ENCODE results near the gene GLRA3.
"Not testable (repeated sequence)": the region's sequence is repeated elsewhere in the genome, so short reads cannot be mapped to it uniquely, and the experiment has no call there.

The GLRA3 gene

DNA sequence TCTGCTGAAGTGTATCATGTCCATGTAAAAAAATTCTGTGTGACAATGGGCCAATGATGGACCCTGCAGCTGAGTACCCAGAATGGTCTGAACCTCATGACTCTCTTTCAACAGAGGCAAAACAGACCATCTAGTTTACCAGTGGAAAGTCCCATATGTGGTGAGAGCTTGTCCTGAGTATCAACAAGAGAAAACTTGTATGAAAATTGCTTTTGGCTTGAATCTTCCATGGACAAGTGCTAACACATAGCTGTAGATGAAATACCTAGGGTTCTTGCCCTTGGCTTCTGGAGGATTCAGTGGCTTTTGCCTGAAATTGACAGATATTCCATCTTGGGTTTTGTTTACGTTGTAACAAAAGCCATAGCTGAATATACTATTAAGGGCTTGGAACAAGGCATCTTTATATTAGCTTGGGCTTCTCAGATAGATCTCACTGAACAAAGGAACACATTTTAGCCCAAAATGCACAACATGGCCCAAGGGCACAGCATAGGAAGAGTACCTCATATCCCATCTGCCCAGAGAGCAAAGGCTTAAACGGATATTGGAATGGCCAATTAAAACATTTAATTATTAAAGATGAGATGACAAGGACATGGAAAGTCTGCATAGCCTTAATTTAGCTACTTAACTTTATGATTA, 178.2 kb downstream of the GLRA3 start:
- DNase-seq: no peak

DNA sequence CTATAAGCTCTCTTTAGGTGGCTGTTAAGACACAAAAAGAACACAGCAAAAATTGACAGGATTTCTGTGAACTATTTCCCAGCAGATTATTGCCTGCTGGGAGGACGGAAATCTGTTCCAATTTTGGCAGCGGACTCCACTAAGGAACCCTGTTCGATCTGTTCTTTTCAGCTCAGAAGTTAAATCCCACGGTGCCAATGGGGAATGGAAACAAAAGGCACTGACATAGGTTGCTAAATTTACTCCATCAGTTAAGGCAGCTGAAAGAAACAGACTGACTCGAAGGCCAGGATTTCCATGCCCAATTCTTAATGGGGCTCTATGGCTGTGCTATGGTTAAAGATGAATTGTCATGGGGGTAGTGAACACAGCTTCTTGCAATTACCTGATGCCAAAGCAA, 180.2 kb downstream of the GLRA3 start:
- no peak for DNase-seq

DNA sequence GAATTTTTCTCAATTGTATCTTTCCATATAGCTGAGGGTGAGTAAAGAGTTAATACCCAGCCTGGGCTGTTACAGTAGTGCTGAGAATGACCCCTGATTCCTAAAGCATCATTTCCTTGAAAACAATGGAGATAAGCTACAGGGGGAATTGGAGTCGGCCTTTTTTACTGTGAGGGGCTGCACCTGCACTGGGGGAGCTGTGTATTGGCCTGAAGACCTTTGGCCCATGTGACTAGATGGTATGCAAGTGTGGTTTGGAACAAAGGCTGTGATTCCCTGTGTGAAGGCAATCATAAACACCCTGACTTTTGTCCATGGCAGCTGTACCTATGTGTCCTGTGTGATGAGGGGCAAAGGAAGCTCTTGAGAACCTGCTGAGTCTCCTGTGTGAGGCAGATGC, 182.7 kb downstream of the GLRA3 start:
- DNase-seq: no peak

DNA sequence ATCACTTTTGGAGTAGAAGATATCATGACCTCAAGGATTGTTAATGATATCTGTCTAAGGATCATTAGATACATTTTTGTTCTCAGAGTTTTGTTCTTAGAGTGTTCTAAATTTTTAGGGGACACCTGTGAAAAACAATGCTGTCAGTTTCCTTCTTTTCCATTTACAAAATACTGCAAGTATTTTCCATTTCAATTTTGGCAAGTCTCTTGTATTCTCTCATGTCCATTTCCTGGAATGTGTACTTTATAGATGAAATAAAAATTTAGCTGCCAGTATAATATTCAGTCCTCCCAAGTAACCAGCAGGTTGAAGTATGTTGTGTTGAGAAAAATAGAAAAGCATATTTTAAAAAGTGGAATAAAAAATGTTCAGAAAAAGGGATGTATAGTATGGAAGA, 188.9 kb downstream of the GLRA3 start:
- DNase-seq: no peak

DNA sequence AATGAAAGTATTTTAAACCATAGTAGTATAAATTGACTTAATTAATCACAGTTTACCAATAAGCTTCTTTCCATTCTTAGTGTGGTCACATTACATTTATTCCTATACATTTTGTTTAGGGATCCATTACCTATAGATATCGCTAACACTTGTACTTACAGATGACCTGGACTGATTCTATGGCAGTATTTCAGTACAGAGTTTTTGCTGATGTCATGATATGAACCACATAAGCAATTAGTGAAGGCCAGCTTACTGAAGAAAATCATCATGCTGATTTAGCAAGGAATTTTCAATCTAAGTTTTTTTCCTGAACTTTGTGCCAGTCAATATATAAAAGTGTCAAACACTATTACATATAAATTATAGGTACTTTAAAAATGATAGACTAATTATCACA, 193.3 kb downstream of the GLRA3 start:
- no peak for DNase-seq

DNA sequence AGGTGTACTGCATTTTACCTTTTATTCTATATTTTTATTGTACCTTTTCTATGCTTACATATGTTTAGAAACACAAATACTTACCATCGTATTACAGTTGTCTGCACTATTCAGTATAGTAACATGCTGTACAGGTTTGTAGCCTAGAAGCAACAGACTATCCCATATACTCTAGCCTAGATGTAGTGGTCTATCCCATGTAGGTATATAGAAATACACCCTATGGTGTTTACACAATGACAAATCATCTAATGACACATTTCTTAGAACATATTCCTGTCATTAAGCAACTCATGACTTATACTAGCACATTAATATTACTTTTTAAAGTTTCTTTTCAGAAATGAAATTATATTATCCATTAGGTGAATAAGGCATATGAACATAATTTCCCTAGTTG, 195.6 kb downstream of the GLRA3 start:
- no peak for DNase-seq

DNA sequence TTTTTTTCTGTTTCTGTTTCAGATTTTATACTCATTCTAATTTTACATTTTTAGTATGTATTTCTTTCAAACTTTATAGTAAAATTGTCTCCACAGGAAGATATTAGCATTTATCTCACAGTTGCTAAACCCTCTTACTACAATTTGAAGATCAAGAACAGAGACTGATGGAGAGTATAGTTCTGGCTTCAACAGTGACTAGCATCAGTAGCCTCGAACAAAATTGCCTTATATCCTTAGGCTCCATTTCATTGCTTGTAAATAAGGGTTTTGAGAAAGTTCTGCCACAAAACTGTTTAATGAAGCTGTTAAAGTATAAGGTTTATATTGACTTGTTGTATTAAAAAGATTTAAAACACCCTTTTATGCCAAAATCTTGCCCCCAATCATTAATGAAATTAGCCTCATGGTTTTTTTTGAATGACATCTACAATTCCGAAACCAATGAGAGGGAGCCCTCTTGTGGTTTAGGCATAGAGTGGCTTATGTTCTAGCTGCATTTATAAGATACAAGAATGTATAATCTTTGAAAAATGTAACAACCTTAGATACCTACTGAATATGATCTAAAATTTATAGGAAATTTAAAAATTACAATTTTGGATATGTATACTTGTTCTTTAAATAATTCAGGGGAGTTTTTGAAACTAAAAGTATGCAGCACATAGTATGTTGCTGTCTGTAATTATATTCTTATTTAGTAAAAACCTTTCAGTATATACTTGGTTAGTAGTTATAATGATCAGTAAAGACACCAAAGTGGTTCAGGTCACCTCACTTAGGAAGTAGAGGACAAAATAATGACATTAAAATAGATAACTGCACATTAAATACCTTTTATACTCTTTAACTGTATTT, 196.9 kb downstream of the GLRA3 start:
- no peak for DNase-seq

DNA sequence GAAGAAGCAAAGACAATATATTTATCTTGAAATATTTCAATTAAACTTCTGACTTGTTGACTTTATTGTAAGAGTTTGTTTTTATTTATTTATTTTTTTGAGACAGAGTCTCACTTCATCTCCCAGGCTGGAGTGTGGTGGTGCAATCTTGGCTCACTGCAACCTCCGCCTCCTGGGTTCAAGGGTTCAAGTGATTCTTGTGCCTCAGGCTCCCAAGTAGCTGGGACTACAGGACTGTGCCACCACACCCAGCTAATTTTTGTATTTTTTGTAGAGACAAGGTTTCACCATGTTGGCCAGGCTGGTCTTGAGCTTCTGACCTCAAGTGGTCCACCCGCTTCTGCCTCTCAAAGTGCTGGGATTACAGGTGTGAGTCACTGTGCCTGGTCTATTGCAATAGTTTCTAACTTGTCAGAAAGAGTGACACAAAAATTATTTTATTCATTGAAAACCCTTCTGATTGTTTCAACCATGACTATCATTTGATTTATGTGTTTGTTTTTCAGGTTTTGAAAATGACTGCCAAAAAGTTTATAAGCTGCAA, 199.1 kb downstream of the GLRA3 start:
- DNase-seq: not testable (repeated sequence)

DNA sequence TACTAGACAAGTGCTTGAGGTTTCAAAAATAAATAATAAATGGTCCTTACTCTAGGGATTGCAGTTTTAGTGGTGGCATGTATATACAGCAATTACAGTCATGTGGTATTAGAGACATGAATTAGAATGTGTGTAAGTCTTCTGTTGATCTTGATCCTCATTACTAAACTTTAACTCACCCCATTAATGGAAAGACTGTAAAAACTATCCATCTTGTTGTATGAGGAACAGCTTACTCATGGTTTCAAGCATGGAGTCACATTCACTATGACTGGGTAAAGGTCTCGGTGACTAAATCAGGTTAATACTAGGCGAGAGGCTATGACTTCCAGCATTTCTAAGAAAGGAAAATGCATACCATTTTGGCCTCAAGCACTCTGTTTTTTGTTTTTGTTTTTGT, 199.8 kb downstream of the GLRA3 start:
- no peak for DNase-seq

DNA sequence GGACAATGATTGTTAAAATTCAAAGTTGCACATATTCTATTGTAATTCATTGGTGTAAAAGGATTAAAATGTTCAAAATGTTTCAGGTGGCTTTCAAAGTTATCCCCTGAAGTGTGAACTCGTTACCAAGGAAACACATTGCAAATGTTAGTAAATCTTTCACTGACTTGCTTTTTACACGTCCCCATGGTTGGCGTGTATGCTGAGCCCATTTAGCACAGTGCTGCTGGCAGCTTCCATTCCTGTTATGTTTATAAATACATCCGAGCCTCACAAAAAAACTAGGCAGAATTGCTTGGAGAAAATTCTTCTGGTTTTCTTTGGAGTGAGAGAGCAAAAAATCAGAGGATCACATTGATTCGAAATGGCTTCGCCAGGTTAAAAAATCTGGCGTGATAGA, 200.9 kb downstream of the GLRA3 start:
- no peak for DNase-seq

DNA sequence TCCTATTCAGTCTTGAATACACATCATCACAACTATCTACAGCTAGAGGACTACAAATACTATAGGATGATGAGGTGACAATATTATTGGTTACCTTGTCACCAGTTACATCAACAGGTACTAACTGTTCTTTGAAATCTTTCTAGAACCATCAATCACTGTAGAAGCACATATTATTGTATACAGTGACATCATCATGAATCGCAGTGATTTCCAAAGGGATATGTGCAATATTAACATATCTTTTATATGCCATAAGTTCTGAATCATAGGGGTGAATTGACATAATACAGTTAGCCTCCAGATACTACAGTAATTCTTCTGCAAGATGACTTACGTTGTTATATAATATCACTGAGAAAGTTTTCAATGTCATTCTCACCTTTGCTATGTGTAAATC, 201.6 kb downstream of the GLRA3 start:
- DNase-seq: no peak

DNA sequence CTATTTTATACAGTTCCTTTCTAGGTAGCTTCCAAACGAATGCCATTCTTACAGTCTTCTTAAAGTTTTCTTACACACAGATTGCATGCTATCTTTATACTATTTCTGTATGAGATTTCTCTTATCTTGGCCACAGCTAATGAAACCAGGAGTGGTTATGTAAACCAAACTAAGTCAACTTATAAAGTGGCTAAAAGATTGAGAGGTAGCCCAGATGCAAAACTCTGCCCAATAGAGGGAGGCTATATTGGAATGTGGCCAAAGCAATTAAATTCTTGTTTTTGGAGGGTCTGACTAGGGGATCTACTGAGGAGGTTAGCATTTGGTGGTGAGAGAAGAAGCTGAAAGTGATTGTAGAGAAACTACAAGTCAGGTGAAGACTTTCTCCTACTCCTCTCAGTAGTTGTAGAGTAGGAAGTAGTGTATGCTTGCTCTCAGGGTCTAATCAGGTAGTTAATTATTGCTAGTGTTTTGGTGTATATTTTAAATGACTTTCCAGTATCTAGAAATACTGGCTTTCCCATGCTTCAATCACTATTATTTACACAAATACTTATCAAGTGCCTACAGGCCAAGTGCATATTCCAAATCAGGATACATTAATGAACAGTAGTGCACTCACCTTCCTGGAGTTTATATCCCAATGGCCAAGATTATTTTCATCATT, 202.6 kb downstream of the GLRA3 start:
- no peak for DNase-seq

DNA sequence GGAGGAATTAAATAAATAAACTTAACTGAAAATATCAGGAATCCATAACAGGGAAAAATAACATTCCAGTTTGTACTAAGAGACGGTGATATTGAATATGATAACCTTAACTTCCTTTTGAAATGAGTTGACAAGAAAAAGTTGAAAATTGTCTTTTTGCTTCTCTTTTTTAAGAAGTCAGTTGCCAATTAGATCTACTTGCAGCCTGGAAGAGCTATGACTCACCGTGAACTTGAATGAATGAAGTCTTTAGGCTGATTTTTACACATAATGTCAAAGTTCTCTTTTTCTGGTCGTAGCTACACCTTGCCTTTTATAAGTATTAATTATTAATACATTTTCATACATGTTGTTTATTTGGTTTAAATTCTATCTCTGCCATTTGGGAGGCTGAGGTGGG, 212.4 kb downstream of the GLRA3 start:
- no peak for DNase-seq

DNA sequence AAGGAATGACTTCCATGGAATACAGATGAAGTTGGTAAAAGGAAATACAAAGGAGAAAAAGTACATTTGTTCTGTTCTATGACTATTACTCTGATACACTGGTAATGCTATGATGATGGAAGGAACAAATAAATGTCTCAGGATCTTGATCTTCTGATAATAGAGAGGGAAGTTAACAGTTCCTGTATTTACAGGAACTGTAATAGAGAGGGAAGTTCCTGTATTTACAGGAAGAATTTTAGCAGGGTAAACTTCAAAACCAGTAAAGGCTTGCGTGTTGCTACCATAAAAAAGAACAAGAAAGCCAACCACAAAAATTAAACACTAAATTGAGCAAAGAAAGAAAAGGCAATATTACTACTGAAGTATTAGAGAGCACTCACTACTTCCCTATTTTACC, 215.1 kb downstream of the GLRA3 start:
- no peak for DNase-seq

DNA sequence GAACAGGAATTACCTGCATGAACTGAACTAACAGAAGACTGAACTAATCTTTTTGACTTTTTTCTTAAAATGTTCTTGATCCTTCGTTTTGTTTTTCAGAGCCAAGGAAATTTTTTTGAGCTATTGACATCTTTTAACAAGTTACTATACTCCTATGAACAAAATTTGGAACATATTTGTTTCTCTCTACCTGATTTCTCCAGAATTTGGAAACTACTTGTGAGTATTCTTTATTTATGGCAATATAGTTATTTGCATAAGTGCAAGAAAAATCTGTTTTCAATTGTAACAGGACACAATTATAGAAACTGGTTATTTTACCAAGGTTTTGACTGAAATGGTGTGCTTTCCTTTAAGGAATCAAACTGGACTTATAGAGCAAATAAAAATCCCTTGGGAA, 217.3 kb downstream of the GLRA3 start:
- no peak for DNase-seq

DNA sequence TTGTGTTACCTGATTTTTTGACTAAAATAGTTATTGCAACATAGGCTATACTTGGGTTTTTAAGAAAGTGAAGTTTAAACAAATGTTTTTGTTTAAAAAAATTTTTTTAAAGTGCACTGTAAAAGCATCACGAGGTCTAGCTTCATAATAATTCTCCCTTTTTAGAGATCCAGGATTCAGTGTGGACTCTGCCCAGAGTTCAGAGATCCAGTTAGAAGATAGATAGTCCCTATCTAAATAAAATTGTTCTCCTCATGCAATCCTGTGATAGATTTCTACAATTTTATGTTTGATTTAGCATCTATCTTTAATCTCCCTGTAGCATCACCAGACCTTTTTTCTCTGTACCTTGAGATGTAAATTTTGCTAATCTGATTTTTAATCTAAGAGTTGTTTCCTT, 221.3 kb downstream of the GLRA3 start:
- DNase-seq: no peak

DNA sequence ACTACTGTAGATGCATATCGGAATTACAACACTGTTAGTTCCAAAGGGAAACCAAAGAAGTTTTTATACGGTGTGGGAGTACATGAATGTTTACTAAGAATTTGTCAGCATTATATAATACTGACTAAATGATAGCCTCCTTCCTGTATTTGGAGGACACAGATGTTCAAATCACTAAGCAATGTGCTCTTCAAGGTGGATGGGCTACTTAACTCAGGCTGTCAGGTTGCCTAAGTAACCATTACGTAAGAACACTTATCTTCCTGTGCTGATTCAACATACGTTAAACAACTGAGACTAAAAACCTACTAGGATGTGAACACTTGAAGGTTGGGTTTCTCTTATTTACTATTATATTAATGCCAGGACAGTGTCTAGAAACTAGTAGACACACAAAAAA, 224.8 kb downstream of the GLRA3 start:
- DNase-seq: no peak

DNA sequence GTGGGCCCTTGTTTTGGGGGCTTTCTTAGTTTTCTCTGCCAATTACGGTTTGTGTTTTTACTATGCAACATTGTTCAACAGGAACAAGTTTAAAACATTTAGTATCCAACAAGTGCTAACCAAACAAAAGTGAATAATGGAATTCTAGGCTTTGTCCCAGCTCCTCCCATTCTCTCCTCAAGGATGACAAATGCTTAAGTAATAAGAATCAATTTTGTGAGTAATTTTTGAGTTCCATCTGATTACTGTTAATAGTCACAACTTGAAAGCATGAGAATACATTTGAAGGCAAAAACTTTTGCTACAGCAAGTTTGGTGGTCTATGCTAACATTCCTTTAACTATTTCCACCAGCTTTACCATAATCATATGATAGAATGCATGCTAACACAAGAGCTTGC, 228.7 kb downstream of the GLRA3 start:
- DNase-seq: no peak

DNA sequence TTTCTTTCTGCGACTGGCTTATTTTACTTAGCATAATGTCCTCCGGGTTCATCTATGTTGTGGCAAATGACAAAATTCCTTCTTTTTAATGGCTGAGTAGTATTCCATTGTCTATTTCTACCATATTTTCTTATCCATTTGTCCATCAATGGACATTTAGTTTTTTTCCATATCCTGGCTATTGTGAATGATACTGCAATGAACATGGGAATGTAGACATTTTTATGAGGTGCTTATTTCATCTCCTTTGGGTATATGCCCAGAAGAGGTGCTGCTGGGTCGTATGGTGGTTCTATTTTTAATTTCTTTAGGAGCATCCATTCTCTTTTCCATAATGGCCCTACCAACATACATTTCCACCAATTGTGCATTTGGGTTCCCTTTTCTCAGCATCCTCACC, 230.2 kb downstream of the GLRA3 start:
- no peak for DNase-seq

DNA sequence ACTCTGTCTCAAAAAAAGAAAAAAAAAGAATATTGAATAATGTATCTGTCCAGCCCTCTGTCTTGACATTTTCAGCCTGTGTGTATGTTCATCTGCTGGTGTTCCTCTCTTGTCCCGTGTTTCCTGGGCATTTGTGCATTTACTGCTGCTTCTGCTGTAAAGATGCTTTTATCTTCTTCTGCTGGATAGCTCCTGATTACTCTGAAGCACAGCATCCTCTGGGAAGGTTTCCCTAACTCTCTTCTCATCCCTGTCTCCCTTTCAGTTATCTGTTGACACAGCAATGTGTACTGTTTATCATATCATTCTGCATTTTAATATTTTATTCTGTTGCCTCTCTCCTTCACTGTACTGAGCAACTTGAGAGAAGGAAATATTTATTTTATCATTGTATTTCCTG, 232.5 kb downstream of the GLRA3 start:
- no peak for DNase-seq

DNA sequence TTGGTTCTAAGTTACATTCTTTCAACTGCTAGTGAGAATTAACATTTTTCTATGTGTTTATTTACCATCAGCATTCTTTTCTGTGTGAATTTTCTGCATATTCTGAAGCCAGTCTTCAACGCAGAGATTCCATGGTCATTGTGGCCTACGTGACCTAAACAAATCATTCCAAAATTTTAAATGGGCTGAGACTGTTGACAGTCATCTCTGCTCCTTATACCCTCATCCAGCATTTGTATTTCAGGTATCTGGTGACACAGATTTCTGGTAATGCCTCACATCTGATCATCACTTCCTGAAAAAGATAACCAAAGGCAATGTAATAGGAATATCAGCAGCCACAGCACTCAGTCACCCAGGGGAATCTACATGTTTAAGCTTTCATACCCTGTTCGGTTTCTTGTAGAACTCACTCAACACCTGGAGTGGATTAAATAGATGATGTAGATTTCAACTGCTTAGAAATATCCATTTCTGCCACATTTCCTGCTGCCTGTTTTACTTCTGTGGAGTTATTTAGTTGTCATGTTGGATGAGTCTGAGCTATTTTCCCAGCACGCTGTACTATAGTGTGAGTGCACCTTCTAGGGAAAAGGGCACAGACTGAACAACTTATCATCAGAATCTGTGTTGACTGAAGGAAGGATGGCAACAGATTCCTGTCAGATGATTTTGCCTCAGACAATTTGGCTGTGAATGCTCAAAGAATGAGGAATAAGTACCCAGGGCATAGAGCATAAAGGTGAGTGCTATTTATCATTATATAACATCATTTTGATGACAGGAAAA, 233.7 kb downstream of the GLRA3 start:
- no peak for DNase-seq

DNA sequence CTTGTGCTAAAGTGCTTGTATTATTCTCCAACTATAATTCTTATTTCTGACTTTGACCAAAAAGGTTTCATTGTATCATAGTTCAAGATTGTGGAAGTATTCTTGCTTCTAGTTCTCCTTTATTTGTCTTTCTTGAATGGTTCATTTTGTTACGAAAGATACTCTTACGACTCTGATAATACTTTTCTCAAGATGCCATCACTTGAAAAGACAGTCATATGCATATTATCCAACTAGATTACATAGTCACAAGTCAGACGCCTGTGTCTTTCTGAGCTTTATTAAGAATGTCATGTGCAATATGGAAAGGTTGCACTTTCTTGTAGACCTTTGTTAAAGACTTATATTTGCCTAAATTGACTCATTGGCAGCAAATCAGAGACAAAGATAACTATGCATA, 235.3 kb downstream of the GLRA3 start:
- no peak for DNase-seq

DNA sequence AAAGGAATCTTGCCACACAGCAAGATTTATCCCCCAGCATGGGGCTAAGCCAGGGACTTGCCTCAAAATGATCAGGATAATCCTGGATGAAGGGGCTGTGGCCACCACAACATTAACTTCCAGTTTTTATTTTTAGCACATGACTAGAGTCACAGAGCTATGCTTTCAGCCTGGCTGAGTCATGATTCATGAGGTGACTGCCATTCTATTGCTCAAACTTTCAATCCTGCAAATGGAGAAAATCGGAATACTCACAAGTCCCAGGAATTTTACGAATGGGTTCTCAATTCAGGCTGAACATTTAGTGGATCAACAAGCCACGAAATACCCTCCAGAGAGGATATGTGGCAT, 236.1 kb downstream of the GLRA3 start:
- no peak for DNase-seq
